Germinal center (tissue), 1 donor: ENCODE measurements around the gene CACNG1.
"Not testable (repeated sequence)": the region's sequence is repeated elsewhere in the genome, so short reads cannot be mapped to it uniquely, and the experiment has no call there.

ENCODE experiments used
- DNase-seq: peaks from one replicate; pipeline ENCODE4 v3.0.0; 2012; ENCODE audit warnings: mixed read lengths, low spot score

Gene CACNG1

DNA sequence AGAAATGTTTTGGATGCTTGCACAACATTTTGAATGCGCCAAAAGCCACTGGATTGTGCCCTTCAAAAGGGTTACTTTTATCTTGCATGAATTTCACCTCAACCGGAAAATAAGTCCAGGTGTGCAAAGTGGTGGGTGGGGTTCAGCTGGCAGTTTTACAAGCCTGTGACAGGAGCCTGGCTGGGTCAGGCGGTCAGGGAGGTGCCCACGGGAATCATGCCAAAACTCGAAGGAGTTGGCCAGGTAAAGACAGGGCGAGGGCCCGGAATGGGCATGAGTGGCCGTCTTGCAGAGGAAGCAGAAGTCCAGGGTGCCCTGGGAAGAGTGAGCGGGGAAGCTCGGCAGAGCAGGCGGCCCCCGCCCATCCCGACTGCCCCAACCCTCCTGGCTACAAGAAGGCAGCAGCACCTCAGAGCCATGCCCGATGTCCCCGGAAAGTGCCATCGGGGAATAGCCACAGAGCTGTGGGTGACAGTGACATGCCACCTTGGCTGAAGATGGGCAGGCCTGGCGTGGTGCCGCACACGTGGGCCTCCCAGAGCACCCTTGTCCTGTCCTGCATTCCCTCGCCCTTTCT lies 19.1 kb upstream of the CACNG1 start:
- DNase-seq: no peak

GRCh38 chr17:67026341-67026740 lies 18.0 kb upstream of the CACNG1 start:
- DNase-seq: no peak

DNA sequence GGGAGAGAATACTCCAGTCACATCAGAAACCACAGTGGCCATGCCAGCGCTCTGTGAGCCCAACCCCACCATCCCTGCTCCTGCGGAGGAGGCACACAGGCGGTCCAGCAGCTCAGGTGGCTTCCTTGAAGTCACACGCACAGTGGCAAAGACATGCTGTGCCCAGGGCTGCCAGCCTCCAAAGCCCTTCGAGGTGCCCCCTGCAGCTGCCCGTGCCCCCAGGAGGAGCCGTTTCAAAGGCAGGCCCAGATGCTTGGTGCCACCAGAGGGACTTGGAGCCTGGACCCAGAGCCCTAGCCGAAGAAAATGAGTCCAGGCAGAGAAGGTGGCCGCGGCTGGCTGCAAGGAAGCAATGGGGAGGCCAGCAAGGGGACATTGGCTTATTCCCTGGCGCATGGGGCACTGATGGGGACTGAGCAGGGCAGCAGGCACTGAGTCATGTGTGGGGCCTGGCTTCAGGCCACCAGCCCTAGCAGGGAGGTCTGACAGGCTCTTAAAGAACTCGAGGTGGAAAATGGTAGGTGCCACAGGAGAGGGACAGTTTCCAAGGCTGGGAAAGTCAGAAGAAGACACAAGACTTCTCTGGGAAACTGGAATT lies 17.2 kb upstream of the CACNG1 start:
- no peak for DNase-seq

GRCh38 chr17:67030641-67031040 lies 13.7 kb upstream of the CACNG1 start:
- no peak for DNase-seq

GRCh38 chr17:67032382-67032781 lies 12.0 kb upstream of the CACNG1 start:
- DNase-seq: no peak

DNA sequence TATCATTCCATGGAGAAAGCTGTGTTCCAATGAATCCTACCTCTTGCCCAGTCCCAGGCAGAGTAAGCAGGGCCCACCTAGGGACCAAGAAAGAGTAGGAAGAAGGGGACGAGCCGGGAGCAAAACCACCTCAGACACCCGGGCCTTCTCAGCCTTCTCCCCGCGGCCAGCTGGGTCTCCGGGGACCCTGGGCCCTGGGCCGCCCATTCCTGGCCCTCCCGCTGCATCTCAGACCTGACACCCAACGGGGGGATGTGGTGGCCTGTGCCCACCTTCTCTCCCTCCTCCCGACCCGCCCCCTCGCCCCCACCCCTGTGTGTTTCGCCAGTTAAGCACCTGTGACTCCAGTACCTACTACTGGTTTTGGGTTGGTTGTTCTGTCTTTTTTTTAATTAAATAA lies 11.4 kb upstream of the CACNG1 start:
- no peak for DNase-seq

DNA sequence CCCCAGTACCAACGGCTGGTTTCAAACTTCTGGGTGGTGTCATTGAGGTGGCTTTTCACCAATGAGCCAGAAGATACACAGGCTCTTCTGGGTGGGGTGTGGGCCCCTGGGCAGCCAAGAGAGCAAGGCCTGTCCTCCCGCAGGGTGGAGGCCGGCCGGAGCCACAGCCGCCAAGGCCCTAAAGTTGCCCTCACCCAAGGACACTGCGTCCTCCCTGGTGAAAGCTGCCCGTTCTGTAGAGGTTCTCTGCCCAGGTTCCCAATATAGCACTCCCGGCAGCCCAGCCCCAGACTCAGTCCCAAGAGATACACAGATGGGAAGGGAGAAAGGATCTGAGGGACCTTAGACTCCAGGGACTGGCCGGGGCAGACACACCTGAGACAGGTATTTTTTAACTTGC lies 10.7 kb upstream of the CACNG1 start:
- no peak for DNase-seq

GRCh38 chr17:67035131-67036083 lies 8.9 kb upstream of the CACNG1 start:
- no peak for DNase-seq

- no peak for DNase-seq
These were observed 5.4 kb upstream of the CACNG1 start for GRCh38 chr17:67038861-67039365.

- DNase-seq: no peak
These were observed 3.7 kb upstream of the CACNG1 start for GRCh38 chr17:67040652-67041051.

DNA sequence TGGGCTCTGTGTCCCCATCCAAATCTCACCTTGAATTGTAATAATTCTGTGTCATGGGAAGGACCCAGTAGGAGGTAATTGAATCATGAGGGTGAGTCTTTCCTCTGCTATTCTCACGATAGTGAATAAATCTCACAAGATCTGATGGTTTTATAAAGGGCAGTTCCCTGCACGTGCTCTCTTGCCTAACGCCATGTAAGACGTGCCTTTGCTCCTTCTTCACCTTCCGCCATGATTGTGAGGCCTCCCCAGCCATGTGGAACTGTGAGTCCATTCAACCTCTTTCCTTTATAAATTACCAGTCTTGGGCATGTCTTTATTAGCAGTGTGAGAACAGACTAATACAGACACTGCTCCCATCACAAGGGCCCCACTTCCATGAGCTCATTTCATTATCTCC lies 3.2 kb upstream of the CACNG1 start:
- not testable (repeated sequence) for DNase-seq

DNA sequence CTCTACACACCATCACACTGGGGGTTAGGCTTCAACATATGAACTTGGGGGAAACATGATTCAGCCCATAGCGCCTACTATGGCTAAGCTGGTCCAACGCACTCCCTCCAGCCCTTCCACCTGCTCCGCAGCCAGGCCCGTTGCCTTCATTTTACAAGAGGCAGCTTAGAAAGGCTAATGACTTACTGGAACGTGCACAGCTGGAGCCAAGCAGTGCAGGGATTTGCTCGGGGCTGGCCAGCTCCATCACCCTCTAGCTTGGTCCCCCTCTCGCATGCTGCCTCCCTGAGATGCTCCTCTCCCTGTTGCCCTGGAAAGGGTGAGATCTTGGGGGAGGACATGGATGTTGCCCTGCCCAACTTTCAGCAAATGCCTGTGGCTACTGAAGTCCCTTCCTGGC lies 2.8 kb upstream of the CACNG1 start:
- DNase-seq: no peak

DNA sequence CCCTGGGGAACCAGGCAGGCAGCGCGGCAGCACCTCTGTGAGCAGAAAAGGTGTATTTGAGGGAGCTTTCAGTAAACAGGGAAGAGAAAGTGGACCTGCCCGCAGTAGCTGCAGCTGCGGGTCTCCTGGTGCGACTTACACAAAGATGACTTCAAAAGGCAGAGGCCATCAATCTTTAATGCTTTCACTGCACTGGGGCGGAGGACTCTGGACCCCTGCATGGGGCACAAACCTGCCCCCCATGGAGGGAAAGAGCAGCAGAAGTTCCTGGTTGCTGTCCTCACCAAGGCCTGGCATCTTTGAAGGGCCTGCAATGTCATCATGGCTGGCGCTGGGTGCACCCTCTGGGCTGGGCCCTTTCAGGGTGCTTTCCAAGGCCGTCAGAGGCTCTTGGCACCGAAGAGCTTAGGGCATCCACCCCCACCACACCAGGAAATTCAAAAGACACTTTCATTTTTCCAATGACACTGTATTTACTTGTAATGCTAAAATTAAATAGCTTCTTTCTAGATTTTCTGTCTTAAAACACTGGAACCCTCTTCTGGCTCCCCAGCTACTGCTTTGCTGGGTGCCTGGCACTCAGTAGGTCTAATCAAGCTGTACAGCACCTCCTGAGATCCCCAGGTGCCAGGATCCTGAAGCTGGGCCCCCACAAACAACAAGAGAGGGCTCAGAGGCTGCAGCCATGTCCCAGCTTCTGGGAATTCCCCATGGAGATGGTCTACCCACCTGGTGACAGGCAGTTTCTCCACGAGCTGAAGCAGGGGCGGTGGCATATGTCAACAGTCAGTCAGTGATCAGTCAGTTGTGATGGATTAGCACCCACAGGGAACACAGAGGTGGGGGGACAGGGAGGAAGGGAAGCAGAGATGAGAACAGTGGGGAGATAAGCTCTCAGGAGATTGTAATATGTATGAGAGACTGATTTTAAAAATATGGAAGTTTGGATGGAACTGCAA lies 2.1 kb upstream of the CACNG1 start:
- no peak for DNase-seq

GRCh38 chr17:67043283-67043682 lies 1.1 kb upstream of the CACNG1 start:
- DNase-seq: no peak

DNA sequence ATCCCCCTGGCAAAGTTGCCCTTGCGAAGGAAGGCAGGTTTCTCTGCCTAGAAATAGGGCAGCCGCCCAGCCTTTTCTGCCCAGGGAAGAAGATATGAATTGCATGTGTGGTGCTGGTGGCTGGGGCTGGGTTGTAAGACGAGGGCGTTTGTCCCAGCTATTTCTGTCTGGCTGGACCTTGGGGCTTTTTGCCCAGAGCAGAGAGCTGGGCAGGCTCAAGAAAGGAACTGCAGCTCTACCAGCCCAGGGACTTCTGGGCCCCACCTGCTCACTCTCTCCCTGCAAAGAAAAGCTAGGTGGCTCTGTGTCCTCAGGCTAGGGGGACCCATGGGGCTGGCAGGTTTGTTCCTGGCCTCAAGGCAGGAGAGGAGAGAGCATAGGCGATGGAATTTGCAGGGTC lies 586 bp downstream of the CACNG1 start:
- DNase-seq: no peak

- no peak for DNase-seq
These were observed 2.0 kb downstream of the CACNG1 start for GRCh38 chr17:67046398-67046797.

DNA sequence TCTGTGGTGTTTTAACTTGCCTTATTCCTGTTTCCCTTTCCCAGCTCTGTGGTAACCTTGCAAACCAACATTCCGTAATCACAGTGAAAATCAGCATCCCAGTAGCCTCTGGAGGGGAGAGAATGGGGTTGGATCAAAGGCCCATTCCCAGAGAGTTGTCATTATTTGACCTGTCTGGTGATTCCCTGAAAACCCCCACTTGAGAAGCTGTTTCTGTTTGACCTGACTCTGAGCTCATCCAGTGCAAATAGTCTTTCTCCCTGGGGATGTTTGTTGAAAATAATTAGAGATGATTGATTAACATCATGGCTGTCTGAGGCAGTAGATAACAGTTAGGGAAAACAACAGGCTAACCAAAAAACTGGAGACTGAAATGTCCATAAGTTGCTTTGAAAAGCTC lies 3.0 kb downstream of the CACNG1 start:
- no peak for DNase-seq

- no peak for DNase-seq
These were observed 4.8 kb downstream of the CACNG1 start for GRCh38 chr17:67049025-67049739.

DNA sequence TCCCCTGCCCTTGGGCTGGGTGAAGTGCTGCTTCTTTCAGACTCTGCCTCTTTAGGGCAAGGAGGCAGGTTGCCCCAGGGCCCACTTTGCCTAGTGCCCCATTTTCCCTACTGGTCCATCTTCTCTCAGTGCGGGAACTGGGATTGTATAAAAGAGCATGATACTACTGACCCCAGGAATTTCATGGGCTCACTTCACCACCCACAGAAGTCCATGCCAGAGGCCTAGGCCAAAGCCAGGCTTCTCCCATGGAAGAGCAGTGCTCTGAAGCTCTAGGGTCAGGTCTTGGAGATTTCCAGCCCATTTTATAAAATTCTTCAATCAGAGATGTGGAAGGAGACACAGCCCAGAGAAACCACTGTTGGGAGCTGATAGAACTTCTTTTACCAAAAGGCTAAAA lies 5.7 kb downstream of the CACNG1 start:
- no peak for DNase-seq

DNA sequence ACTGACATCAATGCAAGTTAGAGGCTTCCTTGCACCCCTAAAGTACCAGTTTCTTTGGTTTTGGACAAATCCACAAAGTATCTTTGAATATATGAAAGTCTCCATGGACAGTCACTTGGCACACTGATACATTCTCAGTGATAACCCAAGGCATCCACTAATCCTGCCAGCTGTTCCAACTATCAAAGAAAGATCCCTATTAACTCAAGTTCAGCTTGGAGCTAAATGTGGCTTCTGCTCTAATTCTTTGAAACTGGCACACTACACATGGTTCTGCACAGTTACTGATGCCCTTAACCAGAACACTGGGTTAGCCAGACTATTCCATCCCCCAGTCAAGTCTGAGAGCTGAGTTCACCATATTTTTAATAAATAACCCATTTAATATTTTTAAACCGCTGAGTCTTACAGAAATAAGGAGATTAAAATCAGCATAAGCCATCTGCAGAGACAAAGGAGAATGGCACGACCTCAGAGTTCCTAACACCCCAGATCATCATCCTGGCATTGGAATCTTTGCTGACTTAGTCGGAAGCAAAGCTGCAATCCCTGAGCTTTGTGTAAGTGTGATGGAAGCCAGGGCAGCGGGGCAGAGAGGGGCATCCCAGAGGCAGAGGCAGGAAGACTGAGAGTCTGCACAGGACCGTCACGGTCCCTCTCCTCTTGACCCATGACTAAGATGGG lies 6.3 kb downstream of the CACNG1 start:
- no peak for DNase-seq

- no peak for DNase-seq
These were observed 6.8 kb downstream of the CACNG1 start for GRCh38 chr17:67051155-67051538.
